ENCODE measurements around the gene TXNDC15. TPM values are rescaled to one million over a fixed set of nuclear protein-coding genes. Genes with fewer than 3 reads are reported as not detected.
A peak's percentile ranks its signal among the peaks of the same experiment; 100 is the strongest.
"Not testable (repeated sequence)": the region's sequence is repeated elsewhere in the genome, so short reads cannot be mapped to it uniquely, and the experiment has no call there.

TXNDC15 gene
- total RNA-seq, 1 donor from 2014 or later, result 75.2 TPM

DNA sequence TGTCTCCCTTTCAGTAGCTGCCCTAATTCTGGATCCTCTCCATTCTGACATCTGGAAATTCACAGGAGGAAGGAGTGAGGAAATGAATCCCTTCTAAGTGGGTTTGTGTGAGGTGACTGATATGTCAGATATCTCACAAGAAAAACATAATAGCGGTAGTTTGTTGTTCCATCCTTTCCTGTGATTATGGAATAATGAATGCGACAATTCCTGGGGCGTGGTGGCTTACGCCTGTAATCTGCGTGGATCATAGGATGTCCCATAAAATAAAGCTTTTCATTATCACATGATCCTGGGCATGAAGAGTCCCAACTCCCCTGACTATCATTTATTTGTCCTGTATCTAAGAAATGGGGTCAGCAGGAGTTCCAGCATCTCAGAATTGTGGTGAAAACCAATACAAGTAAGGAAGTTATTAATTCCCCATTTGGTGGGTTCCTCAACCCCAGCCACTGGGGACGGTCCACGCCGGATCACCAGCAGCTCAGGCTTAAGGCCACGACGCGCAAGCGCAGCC is 28.8 kb upstream of the TXNDC15 start:
- peak overlapping the region; percentile 76 to 86 (median 79) for H3K4me3 ChIP-seq (ENCODE audit: low read length in 3 of 3)
- H3K4me1 ChIP-seq (ENCODE audit: control insufficient read depth in 3 of 3, insufficient read depth in 3 of 3, low read length in 3 of 3), result peaks cover 18 to 20% (median 20%) of the 10 kb centered on the region in 3 donors
- H3K9ac ChIP-seq (ENCODE audit: low read depth in 1 of 3, low read length in 3 of 3), result peak overlapping the region; percentile 94 to 95 (median 94)
- H3K27me3 ChIP-seq (ENCODE audit: control insufficient read depth in 3 of 3, insufficient read depth in 3 of 3, low read length in 3 of 3), result no peaks in the 10 kb centered on the region
- H3K9me3 ChIP-seq (ENCODE audit: control insufficient read depth in 3 of 3, low read length in 3 of 3), result no peaks in the 10 kb centered on the region
- peaks cover 0 to under 1% (median 0%) of the 10 kb centered on the region in 3 donors for H3K36me3 ChIP-seq (ENCODE audit: control insufficient read depth in 3 of 3, insufficient read depth in 3 of 3, low read length in 3 of 3)
- H3K27ac ChIP-seq (ENCODE audit: low read depth, low read length), result peak overlapping the region; percentile 92

DNA sequence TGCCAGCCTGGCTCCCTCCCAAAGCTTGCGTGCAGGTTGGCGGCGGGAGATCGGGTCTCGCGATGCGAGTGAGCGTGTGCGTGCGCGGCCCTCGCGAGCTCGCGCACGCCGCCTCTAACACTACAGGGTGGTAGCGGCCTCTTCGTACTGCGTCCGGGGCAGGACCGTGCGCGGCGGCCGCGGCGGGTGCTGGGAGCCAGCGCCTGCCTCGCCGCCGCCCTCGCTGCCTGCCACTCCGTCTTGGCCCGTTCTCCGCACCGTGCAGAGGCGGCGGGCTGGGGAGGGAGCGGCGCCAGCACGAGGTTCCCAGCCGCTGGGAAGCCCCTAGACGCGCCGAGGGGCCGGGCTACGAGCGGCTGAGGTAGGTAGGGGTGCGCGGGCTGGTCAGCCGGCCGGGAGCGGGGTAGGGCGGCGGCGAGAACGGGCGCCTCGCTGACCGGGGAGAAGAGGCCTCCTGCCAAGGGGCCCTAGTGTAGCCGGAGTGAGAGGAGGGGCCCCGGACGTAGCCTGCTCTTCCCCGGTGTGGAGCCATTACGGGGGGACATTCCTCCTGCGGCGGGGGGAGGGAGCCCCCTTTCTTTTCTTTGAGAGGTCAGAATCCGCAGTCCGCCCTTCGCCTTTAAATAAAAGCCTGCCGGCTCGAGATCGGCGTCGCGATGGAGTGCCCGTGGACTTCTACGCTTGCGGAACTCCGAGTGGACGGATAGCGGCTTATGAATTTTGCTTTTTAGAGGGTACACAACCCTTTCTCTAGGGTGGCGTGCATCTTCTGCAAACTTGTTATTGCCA is 28.1 kb upstream of the TXNDC15 start, which contains the start of gene C5orf24:
Gene C5orf24 (plus strand): TSS at position 117 of the 789 bp plus-strand sequence. CDS start 8,933 bp downstream, outside the sequence.
- H3K4me1 ChIP-seq (ENCODE audit: control insufficient read depth in 3 of 3, insufficient read depth in 3 of 3, low read length in 3 of 3), result peaks cover 18 to 20% (median 20%) of the 10 kb centered on the region in 3 donors
- peak within 1 kb of the TSS; percentile 94 to 95 (median 94) for H3K9ac ChIP-seq (ENCODE audit: low read depth in 1 of 3, low read length in 3 of 3)
- peak within 1 kb of the TSS; percentile 79 to 97 (median 86) for H3K4me3 ChIP-seq (ENCODE audit: low read length in 3 of 3)
- H3K27ac ChIP-seq (ENCODE audit: low read depth, low read length), result peak within 1 kb of the TSS; percentile 92
- H3K9me3 ChIP-seq (ENCODE audit: control insufficient read depth in 3 of 3, low read length in 3 of 3), result no peaks in the 10 kb centered on the region
- H3K36me3 ChIP-seq (ENCODE audit: control insufficient read depth in 3 of 3, insufficient read depth in 3 of 3, low read length in 3 of 3), result no peaks in the 10 kb centered on the region
- H3K27me3 ChIP-seq (ENCODE audit: control insufficient read depth in 3 of 3, insufficient read depth in 3 of 3, low read length in 3 of 3), result no peaks in the 10 kb centered on the region

DNA sequence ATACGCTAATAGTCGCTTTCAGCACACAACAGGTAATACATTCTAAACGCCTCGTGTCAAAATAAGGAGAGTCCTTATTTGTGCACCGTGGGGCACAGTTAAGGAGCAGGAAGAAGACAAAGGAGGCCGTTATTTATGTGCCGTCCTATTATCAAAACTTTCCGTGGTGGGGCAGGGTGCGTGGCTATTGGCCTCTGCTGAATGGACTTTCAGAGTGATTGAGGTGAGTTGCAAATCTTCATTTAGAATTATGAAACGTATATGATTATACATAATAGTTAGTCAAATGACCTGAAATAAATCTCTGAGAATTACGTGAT is 27.6 kb upstream of the TXNDC15 start:
- peaks cover 18 to 20% (median 20%) of the 10 kb centered on the region in 3 donors for H3K4me1 ChIP-seq (ENCODE audit: control insufficient read depth in 3 of 3, insufficient read depth in 3 of 3, low read length in 3 of 3)
- no peaks in the 10 kb centered on the region for H3K36me3 ChIP-seq (ENCODE audit: control insufficient read depth in 3 of 3, insufficient read depth in 3 of 3, low read length in 3 of 3)
- H3K27me3 ChIP-seq (ENCODE audit: control insufficient read depth in 3 of 3, insufficient read depth in 3 of 3, low read length in 3 of 3), result no peaks in the 10 kb centered on the region
- peak overlapping the region; percentile 79 to 97 (median 86) for H3K4me3 ChIP-seq (ENCODE audit: low read length in 3 of 3)
- peak overlapping the region; percentile 92 for H3K27ac ChIP-seq (ENCODE audit: low read depth, low read length)
- H3K9me3 ChIP-seq (ENCODE audit: control insufficient read depth in 3 of 3, low read length in 3 of 3), result no peaks in the 10 kb centered on the region
- peak overlapping the region; percentile 94 to 95 (median 94) for H3K9ac ChIP-seq (ENCODE audit: low read depth in 1 of 3, low read length in 3 of 3)

DNA sequence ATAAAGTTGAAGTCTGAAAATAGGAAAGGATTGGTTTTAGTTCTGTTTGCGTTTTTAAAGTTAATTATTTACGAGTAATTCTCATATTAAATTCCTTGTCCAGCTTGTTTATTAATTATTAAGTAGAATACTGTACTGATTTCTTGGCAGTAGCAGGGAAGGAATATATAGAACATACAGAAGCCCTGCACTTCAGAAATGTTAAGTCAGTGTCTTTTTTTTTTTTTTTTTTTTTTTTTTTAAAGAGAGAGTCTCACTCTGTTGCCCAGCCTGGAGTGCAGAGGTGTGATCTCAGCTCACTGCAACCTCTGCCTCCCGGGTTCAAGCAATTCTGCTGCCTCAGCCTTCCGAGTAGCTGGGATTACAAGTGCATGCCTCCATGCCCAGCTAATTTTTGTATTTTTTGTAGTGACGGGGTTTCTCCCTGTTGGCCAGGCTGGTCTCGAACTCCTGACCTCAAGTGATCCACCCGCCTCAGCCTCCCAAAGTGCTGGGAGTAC is 24.7 kb upstream of the TXNDC15 start:
- H3K9me3 ChIP-seq (ENCODE audit: control insufficient read depth in 3 of 3, low read length in 3 of 3); H3K36me3 ChIP-seq (ENCODE audit: control insufficient read depth in 3 of 3, insufficient read depth in 3 of 3, low read length in 3 of 3); H3K27ac ChIP-seq (ENCODE audit: low read depth, low read length); H3K27me3 ChIP-seq (ENCODE audit: control insufficient read depth in 3 of 3, insufficient read depth in 3 of 3, low read length in 3 of 3); H3K4me3 ChIP-seq (ENCODE audit: low read length in 3 of 3); H3K9ac ChIP-seq (ENCODE audit: low read depth in 1 of 3, low read length in 3 of 3): not testable (repeated sequence)
- peaks cover 17 to 23% (median 18%) of the 10 kb centered on the region in 3 donors for H3K4me1 ChIP-seq (ENCODE audit: control insufficient read depth in 3 of 3, insufficient read depth in 3 of 3, low read length in 3 of 3)

DNA sequence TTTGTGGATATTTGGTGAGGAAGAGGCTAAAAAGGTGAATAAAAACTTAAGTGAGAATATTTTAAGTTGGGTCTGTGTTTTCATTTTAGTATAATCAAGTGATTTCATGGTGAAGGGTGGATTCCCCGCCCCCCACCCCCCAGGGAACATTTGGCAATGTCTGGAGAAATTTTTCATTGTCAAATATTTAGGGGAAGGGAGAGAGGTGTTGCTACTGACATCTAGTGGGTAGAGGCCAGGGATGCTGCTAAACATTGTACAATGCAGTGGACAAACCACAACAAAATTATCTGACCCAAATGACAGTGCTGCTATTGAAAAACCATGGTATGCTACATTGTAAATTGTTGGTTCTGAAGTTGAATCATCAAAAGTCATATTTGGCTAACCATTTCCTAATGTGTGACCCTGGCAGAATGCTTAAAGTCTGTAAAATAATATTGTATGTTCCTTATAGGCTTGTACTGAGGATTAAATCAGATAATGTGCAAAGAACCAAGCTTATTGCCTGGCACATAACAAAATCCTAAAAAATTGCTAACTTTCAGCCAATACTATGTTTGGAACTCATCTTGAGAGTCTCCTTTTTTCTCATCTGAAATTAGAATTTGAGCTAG is 22.8 kb upstream of the TXNDC15 start:
- Histone ChIP-seq H3K9ac (ENCODE audit: low read depth in 1 of 3, low read length in 3 of 3) (no peak overlapping the region), H3K27me3 (ENCODE audit: control insufficient read depth in 3 of 3, insufficient read depth in 3 of 3, low read length in 3 of 3) (no peaks in the 10 kb centered on the region), H3K36me3 (ENCODE audit: control insufficient read depth in 3 of 3, insufficient read depth in 3 of 3, low read length in 3 of 3) (peaks cover 9 to 18% (median 15%) of the 10 kb centered on the region in 3 donors), H3K4me3 (ENCODE audit: low read length in 3 of 3) (no peak overlapping the region), H3K4me1 (ENCODE audit: control insufficient read depth in 3 of 3, insufficient read depth in 3 of 3, low read length in 3 of 3) (peaks cover 10 to 15% (median 12%) of the 10 kb centered on the region in 3 donors), H3K27ac (ENCODE audit: low read depth, low read length) (no peak overlapping the region), H3K9me3 (ENCODE audit: control insufficient read depth in 3 of 3, low read length in 3 of 3) (no peaks in the 10 kb centered on the region)

DNA sequence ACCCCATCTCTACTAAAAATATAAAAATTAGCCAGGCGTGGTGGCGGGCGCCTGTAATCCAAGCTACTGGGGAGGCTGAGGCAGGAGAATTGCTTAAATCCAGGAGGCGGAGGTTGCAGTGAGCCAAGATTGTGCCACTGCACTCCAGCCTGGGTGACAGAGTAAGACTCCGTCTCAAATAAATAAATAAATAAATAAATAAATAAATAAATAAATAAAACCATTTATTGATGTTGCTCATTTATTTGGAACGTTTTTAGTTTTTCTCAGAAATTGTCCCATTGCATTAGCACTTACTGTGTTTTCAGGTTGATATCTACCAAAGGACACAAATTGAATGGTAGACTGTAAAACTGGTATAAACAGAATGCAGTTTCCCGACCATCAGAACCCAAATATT is 17.7 kb upstream of the TXNDC15 start:
- not testable (repeated sequence) for H3K4me3 ChIP-seq (ENCODE audit: low read length in 3 of 3); H3K27me3 ChIP-seq (ENCODE audit: control insufficient read depth in 3 of 3, insufficient read depth in 3 of 3, low read length in 3 of 3); H3K9me3 ChIP-seq (ENCODE audit: control insufficient read depth in 3 of 3, low read length in 3 of 3); H3K27ac ChIP-seq (ENCODE audit: low read depth, low read length); H3K9ac ChIP-seq (ENCODE audit: low read depth in 1 of 3, low read length in 3 of 3); H3K4me1 ChIP-seq (ENCODE audit: control insufficient read depth in 3 of 3, insufficient read depth in 3 of 3, low read length in 3 of 3)
- H3K36me3 ChIP-seq (ENCODE audit: control insufficient read depth in 3 of 3, insufficient read depth in 3 of 3, low read length in 3 of 3), result peaks cover 13 to 39% (median 31%) of the 10 kb centered on the region in 3 donors

DNA sequence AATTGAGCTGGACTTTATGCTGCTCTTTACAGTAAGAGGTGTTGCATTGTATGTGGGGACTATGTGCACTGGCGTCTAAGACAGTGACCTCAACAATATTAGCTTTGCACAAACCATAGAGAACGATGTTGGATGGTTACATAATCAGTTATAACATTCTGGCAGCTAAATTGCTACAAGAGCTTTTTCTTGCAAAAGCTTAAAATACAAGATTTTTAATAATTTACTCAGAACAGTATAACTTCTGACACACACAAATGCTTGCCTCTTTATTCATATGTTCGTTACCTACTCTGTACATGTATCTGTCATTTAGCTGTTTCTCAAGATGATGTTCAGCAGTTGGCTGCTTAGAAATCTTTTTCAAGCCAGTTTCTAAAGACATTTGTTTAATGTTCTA is 16.8 kb upstream of the TXNDC15 start:
- Histone ChIP-seq H3K36me3 (ENCODE audit: control insufficient read depth in 3 of 3, insufficient read depth in 3 of 3, low read length in 3 of 3) (peaks cover 9 to 38% (median 29%) of the 10 kb centered on the region in 3 donors), H3K9me3 (ENCODE audit: control insufficient read depth in 3 of 3, low read length in 3 of 3) (no peaks in the 10 kb centered on the region), H3K27ac (ENCODE audit: low read depth, low read length) (no peak overlapping the region), H3K4me1 (ENCODE audit: control insufficient read depth in 3 of 3, insufficient read depth in 3 of 3, low read length in 3 of 3) (peaks cover 0 to 3% (median 0%) of the 10 kb centered on the region in 3 donors), H3K27me3 (ENCODE audit: control insufficient read depth in 3 of 3, insufficient read depth in 3 of 3, low read length in 3 of 3) (no peaks in the 10 kb centered on the region), H3K9ac (ENCODE audit: low read depth in 1 of 3, low read length in 3 of 3) (no peak overlapping the region), H3K4me3 (ENCODE audit: low read length in 3 of 3) (no peak overlapping the region)

DNA sequence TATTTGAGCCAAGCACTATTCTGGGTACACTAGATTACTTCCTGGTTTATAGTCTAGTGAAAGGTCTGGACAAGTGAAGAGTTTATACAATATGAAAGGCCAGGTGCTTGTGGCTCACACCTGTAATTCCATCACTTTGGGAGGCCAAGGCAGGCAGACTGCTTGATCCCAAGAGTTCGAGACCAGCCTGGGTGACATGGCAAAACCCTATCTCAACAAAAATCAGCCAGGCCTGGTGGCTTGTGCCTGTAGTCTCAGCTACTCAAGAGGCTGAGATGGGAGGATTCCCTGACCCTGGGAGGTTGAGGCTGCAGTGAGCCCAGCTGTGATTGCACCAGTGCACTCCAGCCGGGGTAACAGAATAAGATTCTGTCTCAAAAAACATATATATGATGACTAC is 9.5 kb upstream of the TXNDC15 start:
- Histone ChIP-seq H3K9ac (ENCODE audit: low read depth in 1 of 3, low read length in 3 of 3) (no peak overlapping the region), H3K4me3 (ENCODE audit: low read length in 3 of 3) (no peak overlapping the region), H3K36me3 (ENCODE audit: control insufficient read depth in 3 of 3, insufficient read depth in 3 of 3, low read length in 3 of 3) (peaks cover 0 to 14% (median 2%) of the 10 kb centered on the region in 3 donors), H3K27me3 (ENCODE audit: control insufficient read depth in 3 of 3, insufficient read depth in 3 of 3, low read length in 3 of 3) (no peaks in the 10 kb centered on the region), H3K9me3 (ENCODE audit: control insufficient read depth in 3 of 3, low read length in 3 of 3) (no peaks in the 10 kb centered on the region), H3K27ac (ENCODE audit: low read depth, low read length) (no peak overlapping the region), H3K4me1 (ENCODE audit: control insufficient read depth in 3 of 3, insufficient read depth in 3 of 3, low read length in 3 of 3) (no peaks in the 10 kb centered on the region)

DNA sequence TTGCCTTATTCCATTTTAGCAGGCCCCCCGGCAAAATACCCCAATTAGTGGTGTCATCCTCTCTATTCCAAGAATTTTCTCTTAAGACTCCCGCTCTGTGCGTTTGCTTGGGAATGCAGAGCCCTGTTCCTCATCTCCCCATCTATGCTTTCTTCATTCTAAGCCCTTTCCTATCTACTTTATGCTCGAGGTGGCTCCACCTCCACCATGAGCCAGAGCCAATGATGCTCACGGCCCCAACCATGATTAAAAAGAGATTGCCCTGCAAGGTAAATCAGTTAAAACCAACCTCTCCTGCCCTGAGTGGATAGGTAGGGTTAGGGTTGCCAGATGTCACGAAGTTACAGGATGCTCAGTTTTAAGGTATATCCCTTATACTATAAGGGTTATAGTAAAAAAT is 677 bp upstream of the TXNDC15 start:
- Histone ChIP-seq H3K27ac (ENCODE audit: low read depth, low read length) (peak overlapping the region; percentile 87), H3K9me3 (ENCODE audit: control insufficient read depth in 3 of 3, low read length in 3 of 3) (no peaks in the 10 kb centered on the region), H3K4me1 (ENCODE audit: control insufficient read depth in 3 of 3, insufficient read depth in 3 of 3, low read length in 3 of 3) (peaks cover 13 to 31% (median 24%) of the 10 kb centered on the region in 3 donors), H3K36me3 (ENCODE audit: control insufficient read depth in 3 of 3, insufficient read depth in 3 of 3, low read length in 3 of 3) (peaks cover 0 to 5% (median 5%) of the 10 kb centered on the region in 3 donors), H3K4me3 (ENCODE audit: low read length in 3 of 3) (peak overlapping the region; percentile 93 to 98 (median 96)), H3K27me3 (ENCODE audit: control insufficient read depth in 3 of 3, insufficient read depth in 3 of 3, low read length in 3 of 3) (no peaks in the 10 kb centered on the region), H3K9ac (ENCODE audit: low read depth in 1 of 3, low read length in 3 of 3) (peak overlapping the region; percentile 88 to 97 (median 96))
